ENCODE results near the gene ISYNA1. TPM values are rescaled to one million over a fixed set of nuclear protein-coding genes. Genes with fewer than 3 reads are reported as not detected.

ISYNA1 gene
- total RNA-seq, 2 donors from 2014 or later, result 71.6 to 690 TPM

DNA sequence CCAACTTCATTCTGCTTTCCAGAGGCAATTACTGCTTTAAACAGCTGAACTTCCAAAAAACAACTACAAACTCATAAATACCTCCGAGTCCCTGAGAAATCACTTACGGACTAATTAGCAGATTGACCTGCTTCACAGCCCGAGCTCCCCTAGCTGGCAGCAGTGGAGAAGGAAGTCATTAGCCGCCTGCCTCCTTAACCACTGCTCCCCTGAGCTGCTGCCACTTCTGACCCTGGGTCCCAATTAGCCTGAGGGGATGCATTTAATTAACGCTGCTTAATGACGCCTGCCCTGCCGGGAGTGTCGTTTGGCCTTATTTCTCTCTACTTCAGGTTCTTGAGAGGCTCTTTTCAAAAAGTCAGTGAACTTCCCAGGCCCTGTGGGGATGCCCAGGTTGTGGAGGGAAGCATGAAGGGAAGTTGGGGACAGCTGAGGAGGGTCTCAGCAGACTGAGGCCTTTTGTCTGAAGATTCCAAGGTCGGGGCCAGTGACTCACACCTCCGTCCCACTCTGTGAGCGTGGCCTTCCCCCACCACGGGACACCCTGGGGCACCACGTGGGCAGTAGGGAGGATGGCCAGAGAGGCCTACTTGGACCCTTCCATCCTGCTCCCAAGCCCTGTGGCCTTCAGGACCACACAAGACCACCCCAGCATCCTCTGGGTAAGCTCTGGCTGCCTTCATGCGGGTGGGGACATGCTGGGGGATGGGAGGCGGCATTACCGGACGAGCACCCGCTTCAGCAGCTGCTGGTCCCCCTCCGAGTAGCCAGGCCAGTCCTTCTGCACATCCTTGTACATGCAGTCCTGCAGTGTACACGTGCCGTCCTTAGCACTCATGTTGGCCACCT lies 19.8 kb upstream of the ISYNA1 start:
- no peak overlapping the region for H3K27ac ChIP-seq
- WGBS, result 82% methylated on average over 21 of the region's 21 CpGs
- intact Hi-C loops (cut with DNase I), result loop anchor here (5.0 kb wide), 1 partner anchor 65 kb away; the partner anchor contains the start of gene ELL
- no peaks in the 10 kb centered on the region for H3K9me3 ChIP-seq
- no peak overlapping the region for H3K4me3 ChIP-seq
- no peak for DNase-seq (ENCODE audit: low spot score)
- no peaks in the 10 kb centered on the region for H3K27me3 ChIP-seq (replicated peaks; ENCODE audit: insufficient read depth)
- TF ChIP-seq POLR2A (IDR thresholded peaks at IDR 0.05) (no peak), POLR2AphosphoS5 (IDR thresholded peaks at IDR 0.05) (no peak)
- TF ChIP-seq, protein P1, sequence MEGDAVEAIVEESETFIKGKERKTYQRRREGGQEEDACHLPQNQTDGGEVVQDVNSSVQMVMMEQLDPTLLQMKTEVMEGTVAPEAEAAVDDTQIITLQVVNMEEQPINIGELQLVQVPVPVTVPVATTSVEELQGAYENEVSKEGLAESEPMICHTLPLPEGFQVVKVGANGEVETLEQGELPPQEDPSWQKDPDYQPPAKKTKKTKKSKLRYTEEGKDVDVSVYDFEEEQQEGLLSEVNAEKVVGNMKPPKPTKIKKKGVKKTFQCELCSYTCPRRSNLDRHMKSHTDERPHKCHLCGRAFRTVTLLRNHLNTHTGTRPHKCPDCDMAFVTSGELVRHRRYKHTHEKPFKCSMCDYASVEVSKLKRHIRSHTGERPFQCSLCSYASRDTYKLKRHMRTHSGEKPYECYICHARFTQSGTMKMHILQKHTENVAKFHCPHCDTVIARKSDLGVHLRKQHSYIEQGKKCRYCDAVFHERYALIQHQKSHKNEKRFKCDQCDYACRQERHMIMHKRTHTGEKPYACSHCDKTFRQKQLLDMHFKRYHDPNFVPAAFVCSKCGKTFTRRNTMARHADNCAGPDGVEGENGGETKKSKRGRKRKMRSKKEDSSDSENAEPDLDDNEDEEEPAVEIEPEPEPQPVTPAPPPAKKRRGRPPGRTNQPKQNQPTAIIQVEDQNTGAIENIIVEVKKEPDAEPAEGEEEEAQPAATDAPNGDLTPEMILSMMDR (IDR thresholded peaks at IDR 0.05), result no peak
- peaks cover 9% of the 10 kb centered on the region for H3K4me1 ChIP-seq (replicated peaks)
- H3K36me3 ChIP-seq, result no peaks in the 10 kb centered on the region

DNA sequence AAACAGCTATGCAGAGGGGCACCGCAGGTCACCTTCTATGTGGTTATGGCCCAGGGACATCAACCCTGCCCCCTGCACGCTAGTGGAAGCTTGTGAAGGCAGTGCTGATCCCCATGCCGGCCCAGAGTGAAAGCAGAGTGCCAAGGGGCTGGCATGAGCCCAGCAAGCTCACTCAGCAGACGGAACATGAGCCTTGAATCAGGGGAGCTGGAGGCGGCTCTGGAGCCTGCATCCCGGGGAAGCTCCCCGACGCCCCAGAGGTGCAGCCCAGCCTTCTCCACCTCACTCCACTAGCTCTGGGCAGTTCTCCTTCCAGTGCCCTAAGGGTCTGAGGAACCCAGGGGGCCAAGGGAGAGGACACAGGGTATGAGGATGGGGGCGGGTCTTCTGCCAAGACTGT lies 19.0 kb upstream of the ISYNA1 start:
- 40% methylated on average over 9 of the region's 9 CpGs for WGBS
- Histone ChIP-seq H3K27me3 (replicated peaks; ENCODE audit: insufficient read depth) (no peaks in the 10 kb centered on the region), H3K4me3 (no peak overlapping the region), H3K36me3 (no peaks in the 10 kb centered on the region), H3K9me3 (no peaks in the 10 kb centered on the region), H3K27ac (no peak overlapping the region), H3K4me1 (replicated peaks) (peaks cover 9% of the 10 kb centered on the region)
- no peak for DNase-seq (ENCODE audit: low spot score)
- intact Hi-C loops (cut with DNase I), result loop anchor here (5.0 kb wide), 1 partner anchor 65 kb away; the partner anchor contains the start of gene ELL
- TF ChIP-seq POLR2A (IDR thresholded peaks at IDR 0.05) (no peak), POLR2AphosphoS5 (IDR thresholded peaks at IDR 0.05) (no peak)
- TF ChIP-seq, protein P1 (IDR thresholded peaks at IDR 0.05), result no peak

DNA sequence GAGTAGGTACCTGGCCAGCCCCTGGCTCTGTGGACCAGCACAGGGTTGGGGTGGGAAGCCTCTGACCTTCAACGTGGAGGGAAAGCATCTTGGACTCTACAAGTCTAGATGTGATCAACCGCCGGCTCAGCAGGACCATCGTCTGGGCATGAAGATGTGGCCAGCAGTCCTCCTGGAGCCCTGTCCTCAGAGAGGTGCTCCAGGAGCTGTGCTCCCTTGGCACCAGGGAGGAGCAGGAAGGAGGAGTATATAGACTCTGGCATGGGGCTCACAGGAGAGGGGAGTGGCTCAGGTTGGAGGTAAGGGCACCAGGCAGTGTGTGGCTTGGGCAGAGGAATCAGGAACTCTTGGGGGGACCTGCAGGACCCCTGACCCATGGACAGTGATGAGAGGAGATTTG lies 18.3 kb upstream of the ISYNA1 start:
- H3K4me1 ChIP-seq (replicated peaks), result peaks cover 9% of the 10 kb centered on the region
- TF ChIP-seq POLR2A (IDR thresholded peaks at IDR 0.05), result no peak
- TF ChIP-seq POLR2AphosphoS5 (IDR thresholded peaks at IDR 0.05), result no peak
- TF ChIP-seq, protein P1 (IDR thresholded peaks at IDR 0.05), result no peak
- no peak overlapping the region for H3K27ac ChIP-seq
- WGBS, result 77% methylated on average over 4 of the region's 4 CpGs
- H3K36me3 ChIP-seq, result no peaks in the 10 kb centered on the region
- no peak for DNase-seq (ENCODE audit: low spot score)
- H3K9me3 ChIP-seq, result no peaks in the 10 kb centered on the region
- intact Hi-C loops (cut with DNase I), result loop anchor here (5.0 kb wide), 1 partner anchor 66 kb away; the partner anchor contains the start of gene ELL
- H3K4me3 ChIP-seq, result no peak overlapping the region
- H3K27me3 ChIP-seq (replicated peaks; ENCODE audit: insufficient read depth), result no peaks in the 10 kb centered on the region

DNA sequence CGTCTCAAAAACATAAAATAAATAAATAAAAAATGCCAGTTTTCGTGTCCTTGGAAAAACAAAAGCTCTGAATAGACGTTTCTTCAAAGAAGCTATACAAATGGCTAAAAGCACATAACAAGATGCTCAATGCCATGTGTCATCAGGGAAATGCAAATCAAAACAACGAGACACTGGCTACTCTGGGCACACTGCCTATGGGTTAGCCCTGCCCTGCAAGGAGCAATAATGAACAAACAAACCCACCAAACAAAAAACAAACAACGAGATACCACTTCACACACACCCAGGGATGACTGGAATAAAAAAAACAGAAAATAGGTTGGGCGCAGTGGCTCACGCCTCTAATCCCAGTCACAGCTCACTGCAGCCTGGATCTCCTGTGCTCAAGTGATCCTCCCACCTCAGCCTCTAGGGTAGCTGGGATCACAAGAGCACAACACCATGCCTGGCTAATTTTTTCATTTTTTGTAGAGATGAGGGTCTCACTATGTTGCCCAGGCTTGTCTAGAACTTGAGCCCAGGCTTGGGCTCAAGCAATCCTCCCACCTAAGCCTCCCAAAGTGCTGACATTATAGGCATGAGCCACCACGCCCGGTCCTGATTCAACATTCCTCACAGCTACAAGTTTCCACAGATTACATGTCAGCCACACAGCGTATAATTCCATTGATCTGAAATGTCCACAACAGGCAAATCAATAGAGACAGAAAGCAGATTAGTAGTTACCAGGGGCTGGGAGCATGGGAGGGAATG lies 15.5 kb upstream of the ISYNA1 start:
- H3K36me3 ChIP-seq, result peaks cover 0 to 3% of the 10 kb centered on the region in 2 donors
- no peak for TF ChIP-seq POLR2AphosphoS5 (IDR thresholded peaks at IDR 0.05)
- TF ChIP-seq, protein P1 (IDR thresholded peaks at IDR 0.05), result no peak
- TF ChIP-seq POLR2A (IDR thresholded peaks at IDR 0.05), result no peak
- no peak for DNase-seq (ENCODE audit: low spot score)
- intact Hi-C loops (cut with DNase I), result loop anchor here (5.0 kb wide), 1 partner anchor 119 kb away; the partner anchor contains the start of gene UBA52
- H3K9me3 ChIP-seq, result no peaks in the 10 kb centered on the region
- H3K4me3 ChIP-seq, result no peak overlapping the region
- H3K4me1 ChIP-seq (replicated peaks), result no peaks in the 10 kb centered on the region
- 78% methylated on average over 10 of the region's 10 CpGs for WGBS
- H3K27me3 ChIP-seq (replicated peaks; ENCODE audit: insufficient read depth), result no peaks in the 10 kb centered on the region
- H3K27ac ChIP-seq, result no peak overlapping the region

Measured in prostate gland (tissue), 2 donors.